ENCODE results near the gene MSH3.
"Not testable (repeated sequence)": the region's sequence is repeated elsewhere in the genome, so short reads cannot be mapped to it uniquely, and the experiment has no call there.

MSH3 gene

GRCh38 chr5:80799041-80799440 is 144.6 kb downstream of the MSH3 start:
- DNase-seq, result no peak

DNA sequence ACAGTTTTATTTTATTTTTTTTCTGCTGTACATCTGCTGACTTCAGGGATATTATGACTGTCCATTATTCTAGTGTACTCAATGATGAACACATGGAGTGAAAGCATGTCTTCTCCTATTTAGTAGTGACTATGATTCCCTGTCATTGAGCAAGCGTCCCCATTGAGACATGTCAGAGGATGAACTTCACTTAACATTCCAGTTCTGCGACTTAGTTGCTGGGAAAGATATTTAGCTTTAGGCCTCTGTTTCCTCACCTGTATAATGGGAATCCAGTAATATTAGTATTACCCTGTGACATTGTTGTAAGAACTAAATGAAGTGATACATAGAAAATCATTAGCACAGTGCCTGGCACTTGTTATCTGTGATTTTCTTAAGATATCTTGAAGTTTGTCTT is 145.1 kb downstream of the MSH3 start:
- DNase-seq, result no peak

- DNase-seq, result no peak
Measured at GRCh38 chr5:80804332-80804731, 149.9 kb downstream of the MSH3 start.

DNA sequence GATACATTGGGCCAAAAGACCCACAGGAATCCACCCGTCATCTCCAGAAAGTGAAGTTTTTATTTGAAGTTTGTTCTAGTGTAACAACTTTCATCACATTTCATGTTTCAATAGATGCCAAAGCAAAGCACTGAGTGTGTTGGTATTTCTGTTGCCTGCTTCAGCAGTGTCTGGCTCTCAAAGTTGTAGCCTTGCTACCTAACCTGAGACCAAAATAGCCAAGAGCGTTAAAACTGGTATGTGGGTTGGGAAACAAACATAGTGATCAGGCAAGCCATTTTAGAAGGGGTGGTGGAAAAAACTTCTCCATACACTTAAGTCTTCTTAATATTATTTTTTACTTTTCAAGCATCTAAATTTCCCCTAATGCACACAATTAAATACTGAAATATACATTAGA is 150.6 kb downstream of the MSH3 start:
- DNase-seq, result no peak

DNA sequence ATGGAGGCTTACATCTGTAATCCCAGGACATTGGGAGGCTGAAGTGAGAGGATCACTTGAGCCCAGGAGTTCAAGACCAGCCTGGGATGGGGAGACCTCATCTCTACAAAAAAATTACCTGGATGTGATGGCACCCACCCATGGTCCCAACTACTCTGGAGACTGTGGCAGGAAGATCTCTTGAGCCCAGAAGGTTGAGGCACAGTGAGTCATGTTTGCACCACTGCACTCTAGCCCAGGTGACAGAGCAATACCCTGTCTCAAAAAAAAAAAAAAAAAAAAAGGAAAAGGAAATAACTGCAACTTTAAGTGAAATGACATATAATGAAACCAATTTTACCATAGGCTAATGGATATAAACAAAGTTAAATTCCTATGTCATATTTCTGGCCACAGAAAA is 152.5 kb downstream of the MSH3 start:
- DNase-seq, result no peak

GRCh38 chr5:80809451-80809850 is 155.0 kb downstream of the MSH3 start:
- no peak for DNase-seq

GRCh38 chr5:80810425-80810824 is 156.0 kb downstream of the MSH3 start:
- DNase-seq, result no peak

DNA sequence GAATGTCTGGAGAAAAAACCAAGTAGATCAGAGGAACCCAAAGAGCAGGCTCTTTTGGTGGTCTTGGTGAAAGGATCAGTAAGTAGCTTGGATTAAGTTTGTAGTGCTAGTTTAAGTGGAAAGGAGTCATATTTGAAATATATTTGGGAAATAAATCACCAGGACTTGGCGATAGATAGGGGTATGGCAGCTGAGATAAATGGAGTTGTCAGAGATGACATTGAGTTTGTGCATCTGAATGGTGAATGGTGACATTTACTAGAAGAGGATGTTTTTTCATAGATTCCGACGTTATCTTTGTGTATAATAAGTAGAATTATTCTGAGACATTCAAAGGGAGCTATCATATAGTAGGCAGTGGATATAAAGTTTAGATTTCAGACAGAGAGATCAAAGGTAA is 162.1 kb downstream of the MSH3 start:
- DNase-seq, result no peak

DNA sequence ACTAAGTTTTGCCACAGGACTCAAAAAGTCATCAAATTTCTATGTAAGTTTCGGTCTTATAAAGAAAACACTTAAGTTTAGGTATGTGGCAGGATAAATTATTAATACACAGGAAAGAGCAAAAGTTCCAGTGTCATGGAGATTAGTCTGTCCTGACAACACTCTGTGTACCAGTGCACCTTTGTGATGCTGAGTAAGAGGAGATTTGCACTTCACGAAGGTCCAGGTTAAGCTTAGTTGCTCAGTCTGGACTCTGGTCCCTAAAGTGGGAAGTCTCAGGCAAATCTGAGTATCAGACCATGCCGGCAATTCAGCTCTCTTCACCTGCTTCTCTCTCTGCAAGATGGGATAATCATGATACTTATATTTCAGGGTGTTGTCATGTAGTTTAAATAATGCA is 166.2 kb downstream of the MSH3 start:
- no peak for DNase-seq

- no peak for DNase-seq
Measured at GRCh38 chr5:80822640-80823039, 168.2 kb downstream of the MSH3 start.

DNA sequence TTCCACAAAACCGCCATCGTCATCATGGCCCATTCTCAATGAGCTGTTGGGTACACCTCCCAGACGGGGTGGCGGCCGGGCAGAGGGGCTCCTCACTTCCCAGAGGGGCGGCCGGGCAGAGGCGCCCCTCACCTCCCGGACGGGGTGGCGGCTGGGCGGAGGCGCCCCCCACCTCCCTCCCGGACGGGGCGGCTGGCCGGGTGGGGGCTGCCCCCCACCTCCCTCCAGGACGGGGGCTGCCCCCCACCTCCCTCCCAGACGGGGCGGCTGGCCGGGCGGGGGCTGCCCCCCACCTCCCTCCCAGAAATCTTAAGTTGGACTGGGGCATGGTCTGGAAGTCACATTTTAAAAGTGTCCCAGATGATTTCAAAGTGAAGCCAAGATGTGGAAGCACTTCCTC is 169.7 kb downstream of the MSH3 start:
- not testable (repeated sequence) for DNase-seq

DNA sequence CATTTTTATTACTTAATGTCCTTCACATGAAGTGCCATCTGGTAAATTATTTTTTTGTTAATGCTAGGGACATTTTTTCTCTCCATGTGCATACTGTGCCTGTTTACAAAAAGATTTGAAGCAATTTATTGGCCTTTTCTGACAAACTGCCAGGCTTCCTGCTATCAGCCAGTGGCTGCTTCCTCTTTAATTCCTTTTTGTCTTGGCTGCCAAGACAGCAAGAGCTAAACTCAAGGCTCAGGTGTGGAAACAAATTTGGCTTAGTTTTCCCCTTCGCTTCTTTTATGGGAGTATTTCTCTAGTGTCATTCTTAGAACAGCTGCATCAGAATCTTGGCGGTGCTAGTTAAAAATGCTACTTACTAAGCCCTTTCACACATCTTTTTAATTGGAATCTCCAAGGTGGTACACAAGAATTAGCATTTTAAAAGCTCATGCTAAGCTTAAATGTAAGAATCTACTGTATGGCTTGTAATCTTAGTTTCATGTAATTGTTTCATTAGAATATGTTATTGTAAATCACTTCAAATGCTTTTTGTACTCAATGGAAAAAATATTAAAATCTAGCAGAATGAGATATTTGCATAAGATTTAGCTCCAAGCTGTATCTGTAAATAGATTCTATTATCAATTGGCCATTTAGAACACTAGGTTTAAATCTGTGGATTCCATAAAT is 171.5 kb downstream of the MSH3 start:
- DNase-seq, result no peak

DNA sequence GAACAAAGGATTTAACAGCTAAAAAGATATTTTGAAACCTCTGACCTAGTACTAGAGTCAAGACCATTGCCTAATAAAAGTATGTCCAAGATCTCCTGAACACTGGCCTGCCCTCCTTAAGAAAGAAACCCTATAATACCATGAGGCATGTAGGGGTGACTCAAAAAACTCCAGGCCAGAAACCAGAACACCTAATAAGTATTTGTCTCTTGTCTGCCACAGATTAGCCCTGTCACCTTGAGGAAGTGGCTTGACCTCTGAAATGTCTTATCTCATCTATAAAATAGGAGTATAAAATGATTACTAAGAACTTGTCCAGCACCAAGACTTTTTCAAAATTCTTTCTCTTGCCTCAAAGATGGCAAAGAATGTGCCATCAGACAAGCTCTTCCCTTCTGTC is 180.3 kb downstream of the MSH3 start:
- DNase-seq, result no peak

- DNase-seq, result no peak
Measured at GRCh38 chr5:80835128-80835527, 180.7 kb downstream of the MSH3 start.

GRCh38 chr5:80837679-80838078 is 183.2 kb downstream of the MSH3 start:
- no peak for DNase-seq

DNA sequence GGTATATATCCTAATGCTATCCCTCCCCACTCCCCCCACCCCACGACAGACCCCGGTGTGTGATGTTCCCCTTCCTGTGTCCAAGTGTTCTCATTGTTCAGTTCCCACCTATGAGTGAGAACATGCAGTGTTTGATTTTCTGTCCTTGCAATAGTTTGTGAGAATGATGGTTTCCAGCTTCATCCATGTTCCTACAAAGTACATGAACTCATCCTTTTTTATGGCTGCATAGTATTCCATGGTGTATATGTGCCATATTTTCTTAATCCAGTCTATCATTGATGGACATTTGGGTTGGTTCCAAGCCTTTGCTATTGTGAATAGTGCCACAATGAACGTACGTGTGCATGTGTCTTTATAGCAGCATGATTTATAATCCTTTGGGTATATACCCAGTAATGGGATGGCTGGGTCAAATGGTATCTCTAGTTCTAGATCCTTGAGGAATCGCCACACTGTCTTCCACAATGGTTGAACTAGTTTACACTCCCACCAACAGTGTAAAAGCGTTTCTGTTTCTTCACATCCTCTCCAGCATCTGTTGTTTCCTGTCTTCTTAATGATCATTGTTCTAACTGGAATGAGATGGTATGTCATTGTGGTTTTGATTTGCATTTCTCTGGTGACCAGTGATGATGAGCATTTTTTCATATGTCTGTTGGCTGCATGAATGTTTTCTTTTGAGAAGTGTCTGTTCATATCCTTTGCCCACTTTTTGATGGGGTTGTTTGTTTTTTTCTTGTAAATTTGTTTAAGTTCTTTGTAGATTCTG is 186.8 kb downstream of the MSH3 start:
- not testable (repeated sequence) for DNase-seq

DNA sequence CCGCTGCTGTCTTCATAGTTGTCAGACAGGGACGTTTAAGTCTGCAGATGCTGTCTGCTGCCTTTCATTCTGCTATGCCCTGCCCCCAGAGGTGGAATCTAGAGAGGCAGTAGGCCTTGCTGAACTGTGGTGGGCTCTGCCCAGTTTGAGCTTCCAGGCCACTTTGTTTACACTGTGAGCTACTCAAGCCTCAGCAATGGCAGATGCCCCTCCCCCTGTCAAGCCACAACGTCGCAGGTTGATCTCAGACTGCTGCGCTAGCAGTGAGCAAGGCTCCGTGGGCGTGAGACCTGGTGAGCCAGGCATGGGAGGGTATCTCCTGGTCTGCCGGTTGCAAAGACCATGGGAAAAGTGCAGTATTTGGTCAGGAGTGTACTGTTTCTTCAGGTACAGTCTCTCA is 192.0 kb downstream of the MSH3 start:
- not testable (repeated sequence) for DNase-seq

GRCh38 chr5:80850168-80850567 is 195.7 kb downstream of the MSH3 start:
- not testable (repeated sequence) for DNase-seq

GRCh38 chr5:80852331-80853245 is 198.1 kb downstream of the MSH3 start:
- no peak for DNase-seq

- DNase-seq, result no peak
Measured at GRCh38 chr5:80853413-80853812, 199.0 kb downstream of the MSH3 start.

DNA sequence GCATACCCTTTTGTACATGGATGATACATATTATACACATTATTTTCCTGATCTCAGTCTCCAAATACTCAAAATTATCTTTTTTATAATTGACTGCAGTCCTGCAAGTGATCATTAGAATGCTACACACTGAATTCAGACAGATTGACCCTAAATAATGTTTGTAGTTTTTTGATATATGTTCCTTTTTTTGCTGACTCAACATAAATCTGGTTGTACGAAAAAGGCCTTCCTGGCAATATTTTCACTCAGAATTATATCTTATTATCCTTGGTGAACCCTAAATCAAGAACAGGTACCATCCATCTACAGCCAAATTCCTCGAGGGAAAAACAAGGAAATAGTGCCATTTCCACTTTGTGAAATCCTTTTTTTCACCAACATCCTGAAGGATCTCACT is 200.1 kb downstream of the MSH3 start:
- DNase-seq, result no peak

- DNase-seq, result no peak
Measured at GRCh38 chr5:80860924-80861613, 206.6 kb downstream of the MSH3 start.

GRCh38 chr5:80863708-80864107 is 209.3 kb downstream of the MSH3 start:
- no peak for DNase-seq

Measured in activated effector memory CD4-positive, alpha-beta T cell treated with anti-CD3 and anti-CD28 coated beads, Interleukin-2, amount 50 U/mL, for 16 hours (primary cell).